Heart left ventricle (tissue), 16 donors: ENCODE results near the gene ZNF689. TPM values are rescaled to one million over a fixed set of nuclear protein-coding genes. Genes with fewer than 3 reads are reported as not detected.

Experiments used
- ATAC-seq, 4 donors: fragments of 200-7000 bp; cut with Tn5 transposase; one replicate each; pipeline ENCODE4 v1.9.1; 2020 to 2022; ENCODE audit warnings: moderate library complexity in 4 of 4, mild to moderate bottlenecking in 3 of 4, moderate number of reproducible peaks in 1 of 4
- DNase-seq, 5 donors: peaks; one replicate each; pipeline ENCODE4 v3.0.0-alpha.2; 2020
- H3K27ac ChIP-seq, 12 donors: fragments of 200-600 bp; sonication (generic) in 4 of 12; one replicate each; pipeline versions ENCODE4 v1.5.0 to v1.8.0; 2016 to 2022; ENCODE audit warnings: mild to moderate bottlenecking in 2 of 12
- H3K27me3 ChIP-seq, 9 donors: fragments of 200-600 bp; sonication (generic) in 2 of 9; one replicate each; pipeline versions ENCODE4 v1.5.1 to v1.8.0; 2016 to 2022; ENCODE audit warnings: mild to moderate bottlenecking in 3 of 9
- H3K36me3 ChIP-seq, 9 donors: fragments of 200-600 bp; sonication (generic) in 2 of 9; one replicate each; pipeline versions ENCODE4 v1.5.0 to v1.8.0; 2018 to 2022; ENCODE audit warnings: mild to moderate bottlenecking in 2 of 9
- H3K4me1 ChIP-seq, 12 donors: fragments of 200-600 bp; sonication (generic) in 4 of 12; one replicate each; pipeline versions ENCODE4 v1.5.0 to v1.8.0; 2016 to 2022; ENCODE audit warnings: mild to moderate bottlenecking in 3 of 12
- H3K4me3 ChIP-seq, 12 donors: fragments of 200-600 bp; sonication (generic) in 4 of 12; one replicate each; pipeline versions ENCODE4 v1.5.0 to v1.8.0; 2017 to 2022; ENCODE audit warnings: mild to moderate bottlenecking in 9 of 12, moderate library complexity in 4 of 12
- H3K9me3 ChIP-seq, 12 donors: fragments of 200-600 bp; sonication (generic) in 4 of 12; one replicate each; pipeline versions ENCODE4 v1.5.0 to v1.8.0; 2016 to 2022; ENCODE audit warnings: mild to moderate bottlenecking in 1 of 12
- CTCF ChIP-seq, 12 donors: fragments of 200-600 bp; sonication (generic) in 4 of 12; IDR thresholded peaks; one replicate each; pipeline versions ENCODE4 v1.5.0 to v1.8.0; 2018 to 2022; ENCODE audit warnings: antibody characterized with exemption in 12 of 12, mild to moderate bottlenecking in 5 of 12
- POLR2A ChIP-seq, 2 donors: fragments of 450-650 bp; IDR thresholded peaks; one replicate each; pipeline ENCODE4 v1.6.1; 2017; ENCODE audit warnings: antibody characterized with exemption in 2 of 2, mild to moderate bottlenecking in 2 of 2, moderate library complexity in 2 of 2
- WGBS, 4 donors: extraction: QIAGEN DNeasy Blood & Tissue Kit in 2 of 4; methylation state at CpG; one replicate each; pipeline versions ENCODE4 v1.1.5 to v1.1.7; 2013 to 2018; 5-methylcytosine and 5-hydroxymethylcytosine counted together
- intact Hi-C, 10 donors: fragments of 100-400 bp; cut with DNase I; formaldehyde crosslinking; loops; one replicate each; pipeline versions ENCODE4 v1.11.1 to v1.14.2; 2022
- polyA plus RNA-seq, 2 donors: library from polyadenylated mRNA; stranded (reverse); fragments of 200-250 nt; gene quantifications; one replicate each; pipeline ENCODE4 v1.2.3, GENCODE V29; 2013
- total RNA-seq, 9 donors: library from RNA; depleted of rRNA in 2 of 9; stranded (reverse); fragments of >200 nt in 2 of 9; fragmentation: NEBNext Ultra II Directional in 3 of 9; extraction: Animal tissue kit (Norgen Biotek cat#: 25700) in 3 of 9; gene quantifications; one replicate each; pipeline versions ENCODE4 v1.1.0 to v1.2.4, GENCODE V29; 2016 to 2023
- donor health status: ischemic (EF 13 %, LVEDD 7.1; RV severe dilation, severe dysfunction).
- donor health status: healthy with polysubstance abuse.
- donor health status: DM: no; HTN: yes; CAD: no.
- donor health status: DM: no; HTN: no; CAD: no.
- donor health status: ischemic (EF 25% LVEDD 6.9; RV normal size, moderate dysfunction).
- donor health status: ischemic (EF 25% LVEDD 5.7; RV mildly dilated, moderate dysfunction).
- donor health status: healthy.
- donor health status: DM: yes; HTN: yes; CAD: no.
- donor health status: ischemic (EF 35%, LVEDD 5.7; RV mildly dilated, moderate dysfunction).
- donor health status: nonischemic (EF 11% LVEDD 7.7; RV severe dilation, severe dysfunction).
- donor health status: DM: yes; HTN: yes; CAD: no.
- donor health status: PGD.
- donor health status: ischemic (EF 29% LVEDD 5.4; RV normal size, mild dysfunction).
- donor health status: nonischemic (EF 23%, LVEDD 6.1; RV moderate dilation, normal function).

Gene ZNF689
- total and polyA plus RNA-seq, 11 donors: 2.7 to 7.9 (median 6.5) TPM

- H3K4me3 ChIP-seq: no peak overlapping the region
- no peak overlapping the region for H3K27ac ChIP-seq
- H3K27me3 ChIP-seq: no peaks in the 10 kb centered on the region
- ATAC-seq (no peak), DNase-seq (no peak)
- WGBS, 4 donors: 91 to 92% (median 91%) methylated on average over 9 of the region's 9 CpGs
- H3K9me3 ChIP-seq: no peaks in the 10 kb centered on the region
- intact Hi-C loops: loop anchor here in 4 of 10 donors (5.0 to 10.0 kb wide), 3 partner anchors 39 to 191 kb away; partner anchors contain the start of genes DCTPP1 (in 2 of the 4), ZNF747 (in 1 of the 4) and ZNF785 (in 1 of the 4)
- H3K4me1 ChIP-seq: peaks cover 0 to 14% (median 0%) of the 10 kb centered on the region in 12 donors
- no peaks in the 10 kb centered on the region for H3K36me3 ChIP-seq
- TF ChIP-seq POLR2A (IDR thresholded peaks at IDR 0.05) (no peak), CTCF (IDR thresholded peaks at IDR 0.05) (no peak)
Observed at GRCh38 chr16:30626236-30626635, 16.0 kb upstream of the ZNF689 start.

GRCh38 chr16:30623536-30624283, 13.5 kb upstream of the ZNF689 start:
- ATAC-seq (no peak), DNase-seq (no peak)
- Histone ChIP-seq H3K27ac (no peak overlapping the region), H3K4me3 (no peak overlapping the region), H3K36me3 (no peaks in the 10 kb centered on the region), H3K27me3 (no peaks in the 10 kb centered on the region), H3K4me1 (peaks cover 0 to 11% (median 0%) of the 10 kb centered on the region in 12 donors), H3K9me3 (no peaks in the 10 kb centered on the region)
- WGBS, 4 donors: 83 to 87% (median 85%) methylated on average over 11 of the region's 11 CpGs
- TF ChIP-seq POLR2A (IDR thresholded peaks at IDR 0.05) (no peak), CTCF (IDR thresholded peaks at IDR 0.05) (no peak)
- intact Hi-C loops: loop anchor here in 3 of 10 donors (5.0 to 10.0 kb wide), 3 partner anchors 89 to 189 kb away; partner anchors contain the start of genes DCTPP1 (in 2 of the 3) and ZNF747 (in 1 of the 3)

GRCh38 chr16:30622455-30623032, 12.4 kb upstream of the ZNF689 start:
- no peaks in the 10 kb centered on the region for H3K27me3 ChIP-seq
- intact Hi-C loops: loop anchor here in 3 of 10 donors (5.0 to 10.0 kb wide), 3 partner anchors 88 to 188 kb away; partner anchors contain the start of genes DCTPP1 (in 2 of the 3) and ZNF747 (in 1 of the 3)
- H3K27ac ChIP-seq: no peak overlapping the region
- ATAC-seq: no peak
- TF ChIP-seq POLR2A (IDR thresholded peaks at IDR 0.05) (no peak), CTCF (IDR thresholded peaks at IDR 0.05) (no peak)
- peaks cover 0 to 4% (median 0%) of the 10 kb centered on the region in 12 donors for H3K4me1 ChIP-seq
- 49 to 59% (median 51%) methylated on average over 10 of the region's 10 CpGs for WGBS, 4 donors
- no peaks in the 10 kb centered on the region for H3K36me3 ChIP-seq
- no peaks in the 10 kb centered on the region for H3K9me3 ChIP-seq
- DNase-seq: no peak
- H3K4me3 ChIP-seq: no peak overlapping the region

DNA sequence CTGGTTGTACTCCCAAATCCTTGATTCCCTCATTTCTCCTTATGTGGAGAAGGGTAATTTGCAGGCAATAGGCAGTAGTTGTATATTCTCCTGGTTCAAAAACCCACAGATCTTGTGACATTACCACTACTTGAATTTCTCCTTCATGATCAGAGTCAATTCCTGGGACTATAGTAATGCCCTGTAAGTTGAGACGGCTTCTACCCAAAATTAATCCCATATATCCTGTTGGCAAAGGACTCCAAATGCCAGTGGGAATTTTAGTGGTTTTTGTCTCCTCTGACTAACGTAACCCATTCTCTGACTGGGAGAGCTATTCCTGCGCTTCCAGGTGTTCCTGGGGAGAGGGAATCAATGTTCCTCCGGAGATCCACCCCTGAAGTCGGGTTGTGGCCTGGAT, 11.6 kb upstream of the ZNF689 start:
- intact Hi-C loops: loop anchor here in 3 of 10 donors (5.0 to 10.0 kb wide), 3 partner anchors 87 to 187 kb away; partner anchors contain the start of genes DCTPP1 (in 2 of the 3) and ZNF747 (in 1 of the 3)
- Histone ChIP-seq H3K27ac (no peak overlapping the region), H3K4me1 (peaks cover 0 to 4% (median 0%) of the 10 kb centered on the region in 12 donors), H3K27me3 (no peaks in the 10 kb centered on the region), H3K9me3 (no peaks in the 10 kb centered on the region), H3K36me3 (no peaks in the 10 kb centered on the region), H3K4me3 (no peak overlapping the region)
- no peak for DNase-seq
- TF ChIP-seq POLR2A (IDR thresholded peaks at IDR 0.05): no peak
- TF ChIP-seq CTCF (IDR thresholded peaks at IDR 0.05): no peak
- 64 to 84% (median 80%) methylated on average over 5 of the region's 5 CpGs for WGBS, 4 donors
- ATAC-seq: no peak
